GM12878 (cell line): Measurements from ENCODE around the gene MSLN. TPM values are rescaled to one million over a fixed set of nuclear protein-coding genes. Genes with fewer than 3 reads are reported as not detected.

Source experiments
- BCL3 ChIP-seq: IDR thresholded peaks from 2 replicates; pipeline ENCODE4 v1.6.1; 2011; ENCODE audit warnings: borderline replicate concordance, low read depth, mild to moderate bottlenecking, moderate library complexity, low read length; ENCODE audit not compliant: insufficient read depth, poor library complexity, severe bottlenecking
- CBFB ChIP-seq: IDR thresholded peaks from 2 replicates; pipeline ENCODE4 v1.6.1; 2016; ENCODE audit warnings: antibody characterized with exemption, low read depth
- CEBPB ChIP-seq, 2 experiments: fragments of 150-350 bp in 1 of 2; IDR thresholded peaks; 2 replicates each; pipeline ENCODE4 v1.6.1; 2012 to 2014; ENCODE audit warnings: low read depth in 2 of 2, low read length in 2 of 2, borderline replicate concordance in 1 of 2, inconsistent platforms in 1 of 2
- CEBPZ ChIP-seq: fragments of 150-350 bp; IDR thresholded peaks from 2 replicates; pipeline ENCODE4 v1.6.1; 2016; ENCODE audit warnings: low read depth, low read length
- FOXM1 ChIP-seq: IDR thresholded peaks from 2 replicates; pipeline ENCODE4 v1.6.1; 2012; ENCODE audit warnings: low read depth, mild to moderate bottlenecking, inconsistent platforms, low read length, moderate library complexity
- HDAC2 ChIP-seq: fragments of 200-600 bp; sonication (generic); IDR thresholded peaks from 2 replicates; pipeline ENCODE4 v1.6.1; 2017
- IRF4 ChIP-seq: IDR thresholded peaks from 2 replicates; pipeline ENCODE4 v1.6.1; 2011; ENCODE audit warnings: low read depth, low read length
- KAT2A ChIP-seq: conservative IDR thresholded peaks from 2 replicates; pipeline ENCODE4 v1.6.1; 2011; ENCODE audit warnings: low read depth, low read length; ENCODE audit not compliant: control insufficient read depth
- MLLT1 ChIP-seq: fragments of 450-650 bp; IDR thresholded peaks from 2 replicates; pipeline ENCODE4 v1.6.1; 2016; ENCODE audit warnings: mild to moderate bottlenecking
- MTA3 ChIP-seq: IDR thresholded peaks from 2 replicates; pipeline ENCODE4 v1.6.1; 2012; ENCODE audit warnings: low read length, inconsistent platforms, borderline replicate concordance
- POLR2AphosphoS5 ChIP-seq: IDR thresholded peaks from 2 replicates; pipeline ENCODE4 v1.6.1; 2011; ENCODE audit warnings: mild to moderate bottlenecking, low read length, inconsistent platforms
- RAD21 ChIP-seq: IDR thresholded peaks from 2 replicates; pipeline ENCODE4 v1.6.1; 2011; ENCODE audit warnings: mild to moderate bottlenecking, low read depth, low read length, moderate library complexity; ENCODE audit not compliant: insufficient read depth
- RAD51 ChIP-seq: fragments of 450-650 bp; IDR thresholded peaks from 2 replicates; pipeline ENCODE4 v1.6.1; 2016; ENCODE audit warnings: moderate library complexity, mild to moderate bottlenecking, inconsistent platforms
- SMARCA5 ChIP-seq: fragments of 450-650 bp; IDR thresholded peaks from 2 replicates; pipeline ENCODE4 v1.6.1; 2017; ENCODE audit warnings: mild to moderate bottlenecking
- SMC3 ChIP-seq: IDR thresholded peaks from 2 replicates; pipeline ENCODE4 v1.6.1; 2011; ENCODE audit warnings: low read length, improper control_type of control experiment, borderline replicate concordance
- SREBF2 ChIP-seq: IDR thresholded peaks from 2 replicates; pipeline ENCODE4 v1.6.1; 2012; ENCODE audit warnings: mild to moderate bottlenecking, low read length
- TAF1 ChIP-seq: IDR thresholded peaks from 2 replicates; pipeline ENCODE4 v1.6.1; 2011; ENCODE audit warnings: mild to moderate bottlenecking, low read depth, low read length, borderline replicate concordance
- TBL1XR1 ChIP-seq: IDR thresholded peaks from 2 replicates; pipeline ENCODE4 v1.6.1; 2012; ENCODE audit warnings: low read depth, low read length, improper control_type of control experiment
- polyA plus RNA-seq, 11 experiments: library from polyadenylated mRNA; depleted of rRNA in 4 of 11; unstranded in 6 of 11; stranded (reverse) in 5 of 11; fragments of >200 nt; fragmentation: Nextera tagmentation in 4 of 11; fragmentation: Illumina TruSeq in 1 of 11; extraction: Ambion mirVana in 4 of 11; extraction: Trizol in 1 of 11; gene quantifications; 1 replicate in 1 of 11; 2 replicates in 10 of 11; pipeline versions ENCODE4 v1.2.1 to v1.2.3, GENCODE V29; 2011 to 2016; ENCODE audit warnings: inconsistent platforms in 2 of 11, missing spikeins in 2 of 11, low read depth in 1 of 11
- total RNA-seq, 4 experiments: library from RNA; depleted of rRNA in 3 of 4; stranded (reverse); fragments of >200 nt in 3 of 4; fragmentation: Illumina TruSeq in 1 of 4; extraction: Trizol in 1 of 4; gene quantifications; 2 replicates each; pipeline versions ENCODE4 v1.2.1 to v1.2.3, GENCODE V29; 2013 to 2021
- TF ChIP-seq, protein P1 (sequence below): fragments of 450-650 bp; IDR thresholded peaks from 2 replicates; pipeline ENCODE4 v1.6.1; 2018; ENCODE audit warnings: mild to moderate bottlenecking, low read depth, moderate library complexity; ENCODE audit not compliant: partially characterized antibody

The MSLN gene
- total and polyA plus RNA-seq, 10 of the 15 experiments (the other 5 are each of a cell fraction or from before 2014, with no cell fraction given), result 0.08 TPM; not detected in 9

DNA sequence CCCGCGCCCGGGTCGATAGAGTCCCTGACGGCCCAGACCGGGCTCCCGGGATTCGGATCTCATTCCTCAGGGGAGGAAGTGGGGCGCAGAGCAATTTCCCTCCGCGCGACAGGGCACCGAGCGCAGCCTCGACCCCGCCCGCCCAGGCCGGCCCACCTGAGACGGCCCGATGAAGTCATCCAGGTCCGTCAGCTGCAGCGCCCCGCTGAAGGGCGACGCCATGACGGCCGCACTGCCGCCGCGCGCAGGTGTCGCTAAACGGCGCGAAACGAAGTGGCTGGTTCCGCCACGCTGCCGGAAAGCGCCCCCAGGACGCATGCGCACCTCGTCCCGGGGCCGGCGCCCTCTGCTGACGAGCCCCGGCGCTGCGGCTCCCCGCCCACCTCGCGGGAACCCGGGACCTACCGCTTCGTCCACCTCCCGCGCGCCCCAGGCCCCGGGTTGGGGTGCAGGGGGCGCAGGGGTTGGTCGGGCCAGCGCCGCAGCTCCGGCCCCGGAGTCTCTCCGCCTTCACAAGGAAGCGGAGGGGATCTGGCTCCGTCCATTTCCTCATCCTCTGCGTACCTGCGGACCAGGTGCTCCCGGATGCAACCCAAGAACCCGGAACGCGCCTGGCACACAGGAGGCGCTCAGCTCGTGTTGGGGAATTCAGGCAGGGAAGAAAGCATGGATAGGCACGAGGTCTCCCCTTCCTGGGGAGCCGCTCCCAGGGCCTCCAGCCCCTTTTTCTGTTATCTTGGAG lies 19.6 kb upstream of the MSLN start, which contains the start of gene CIAO3 (continued):
- TF ChIP-seq BCL3, result no peak
- no peak for TF ChIP-seq KAT2A
- TF ChIP-seq RAD21, result 0 out of 2 replicates have a peak, but pooled peaks have one; percentile 6
- TF ChIP-seq, protein P1, sequence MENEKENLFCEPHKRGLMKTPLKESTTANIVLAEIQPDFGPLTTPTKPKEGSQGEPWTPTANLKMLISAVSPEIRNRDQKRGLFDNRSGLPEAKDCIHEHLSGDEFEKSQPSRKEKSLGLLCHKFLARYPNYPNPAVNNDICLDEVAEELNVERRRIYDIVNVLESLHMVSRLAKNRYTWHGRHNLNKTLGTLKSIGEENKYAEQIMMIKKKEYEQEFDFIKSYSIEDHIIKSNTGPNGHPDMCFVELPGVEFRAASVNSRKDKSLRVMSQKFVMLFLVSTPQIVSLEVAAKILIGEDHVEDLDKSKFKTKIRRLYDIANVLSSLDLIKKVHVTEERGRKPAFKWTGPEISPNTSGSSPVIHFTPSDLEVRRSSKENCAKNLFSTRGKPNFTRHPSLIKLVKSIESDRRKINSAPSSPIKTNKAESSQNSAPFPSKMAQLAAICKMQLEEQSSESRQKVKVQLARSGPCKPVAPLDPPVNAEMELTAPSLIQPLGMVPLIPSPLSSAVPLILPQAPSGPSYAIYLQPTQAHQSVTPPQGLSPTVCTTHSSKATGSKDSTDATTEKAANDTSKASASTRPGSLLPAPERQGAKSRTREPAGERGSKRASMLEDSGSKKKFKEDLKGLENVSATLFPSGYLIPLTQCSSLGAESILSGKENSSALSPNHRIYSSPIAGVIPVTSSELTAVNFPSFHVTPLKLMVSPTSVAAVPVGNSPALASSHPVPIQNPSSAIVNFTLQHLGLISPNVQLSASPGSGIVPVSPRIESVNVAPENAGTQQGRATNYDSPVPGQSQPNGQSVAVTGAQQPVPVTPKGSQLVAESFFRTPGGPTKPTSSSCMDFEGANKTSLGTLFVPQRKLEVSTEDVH, result no peak
- peak; percentile 29; the same call in 1 of the 2 replicates for TF ChIP-seq SMC3
- no peak for TF ChIP-seq CEBPB (IDR thresholded peaks at IDR 0.05; ENCODE audit: borderline replicate concordance in 1 of 2, low read depth in 2 of 2, low read length in 2 of 2)
- TF ChIP-seq TBL1XR1, result no peak; the same call in 1 of the 2 replicates
- TF ChIP-seq CBFB, result no peak
- no peak for TF ChIP-seq HDAC2
- TF ChIP-seq CEBPZ, result no peak
- no peak for TF ChIP-seq IRF4
- TF ChIP-seq POLR2AphosphoS5, result peak; percentile 51; the same call in 1 of the 2 replicates
- peak; percentile 87; the same call in 1 of the 2 replicates for TF ChIP-seq TAF1
- TF ChIP-seq MTA3, result no peak
- TF ChIP-seq MLLT1, result no peak
- TF ChIP-seq SREBF2, result no peak
- peak; percentile 91; the same call in 1 of the 2 replicates for TF ChIP-seq SMARCA5
- no peak for TF ChIP-seq FOXM1
- no peak for TF ChIP-seq RAD51
